Esophagus squamous epithelium (tissue), 5 donors: ENCODE results near the gene EVL. TPM values are rescaled to one million over a fixed set of nuclear protein-coding genes. Genes with fewer than 3 reads are reported as not detected.

Experiments used
- DNase-seq: peaks from one replicate; lab custom pipeline; 2025; lab: John Stamatoyannopoulos, UW
- H3K27ac ChIP-seq, 4 donors: fragments of 200-600 bp; sonication (generic); one replicate each; pipeline ENCODE4 v1.5.1; 2016 to 2019; ENCODE audit warnings: mild to moderate bottlenecking in 1 of 4
- H3K27me3 ChIP-seq, 4 donors: fragments of 200-600 bp; sonication (generic); 1 replicate in 3 of 4; 2 replicates in 1 of 4; pipeline versions ENCODE4 v1.5.1 to v1.6.0; 2017 to 2021; ENCODE audit warnings: antibody characterized with exemption in 1 of 4
- H3K36me3 ChIP-seq, 3 donors: fragments of 200-600 bp; sonication (generic); one replicate each; pipeline ENCODE4 v1.5.1; 2016 to 2019
- H3K4me1 ChIP-seq, 3 donors: fragments of 200-600 bp; sonication (generic); one replicate each; pipeline ENCODE4 v1.5.1; 2017 to 2019
- H3K4me3 ChIP-seq, 4 donors: fragments of 200-600 bp; sonication (generic); 1 replicate in 3 of 4; 2 replicates in 1 of 4; pipeline ENCODE4 v1.5.1; 2016 to 2019; ENCODE audit warnings: mild to moderate bottlenecking in 2 of 4, moderate library complexity in 1 of 4
- H3K9me3 ChIP-seq, 3 donors: fragments of 200-600 bp; sonication (generic); one replicate each; pipeline ENCODE4 v1.5.1; 2016 to 2019
- CTCF ChIP-seq, 6 experiments: fragments of 450-650 bp in 4 of 6; fragments of 200-600 bp in 2 of 6; sonication (generic) in 2 of 6; IDR thresholded peaks; one replicate each; pipeline ENCODE4 v1.5.1; 2016 to 2019; ENCODE audit warnings: antibody characterized with exemption in 6 of 6, mild to moderate bottlenecking in 4 of 6, moderate library complexity in 4 of 6
- POLR2A ChIP-seq, 4 donors: fragments of 450-650 bp; IDR thresholded peaks; one replicate each; pipeline ENCODE4 v1.6.1; 2017; ENCODE audit warnings: antibody characterized with exemption in 4 of 4, mild to moderate bottlenecking in 4 of 4, moderate library complexity in 3 of 4
- WGBS, 2 donors: methylation state at CpG; one replicate each; pipeline ENCODE4 v1.1.5; 2018; 5-methylcytosine and 5-hydroxymethylcytosine counted together
- intact Hi-C: fragments of 100-400 bp; cut with DNase I; formaldehyde crosslinking; loops from one replicate; pipeline ENCODE4 v1.15.0; 2022
- total RNA-seq, 4 donors: library from RNA; depleted of rRNA; stranded (reverse); fragments of >200 nt; gene quantifications; one replicate each; pipeline ENCODE4 v1.1.0, GENCODE V29; 2016
- donor health status: DM: yes; HTN: yes; CAD: no.

The EVL gene
- total RNA-seq, 4 donors from 2014 or later: 20.0 to 61.2 (median 25.8) TPM

DNA sequence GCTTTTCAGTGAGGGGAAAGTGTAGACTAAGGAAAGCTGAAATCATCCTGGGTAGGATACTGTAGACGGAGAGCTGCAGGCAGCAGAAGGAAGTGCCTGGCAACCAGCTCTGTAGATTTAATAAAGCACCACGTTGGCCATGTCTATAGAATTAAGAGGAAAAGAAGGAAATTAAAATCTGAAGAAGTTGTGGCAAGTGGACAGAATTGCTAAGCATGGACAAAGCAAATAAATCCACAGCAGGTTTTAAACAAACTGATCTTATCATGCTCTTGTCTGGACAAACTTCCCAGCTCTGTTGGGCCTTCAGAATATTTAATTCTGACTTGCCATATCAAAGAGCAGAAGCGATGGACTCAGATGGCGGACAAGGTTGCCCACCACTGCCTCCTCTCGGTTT, 27.2 kb upstream of the EVL start:
- no peak overlapping the region for H3K27ac ChIP-seq
- H3K27me3 ChIP-seq: no peaks in the 10 kb centered on the region
- 78 to 82% methylated on average over 5 of the region's 5 CpGs for WGBS, 2 donors
- DNase-seq: no peak
- no peaks in the 10 kb centered on the region for H3K36me3 ChIP-seq
- no peaks in the 10 kb centered on the region for H3K9me3 ChIP-seq
- no peak for TF ChIP-seq CTCF (IDR thresholded peaks at IDR 0.05)
- intact Hi-C loops: no loop called here
- H3K4me3 ChIP-seq: no peak overlapping the region
- H3K4me1 ChIP-seq: peaks cover 0 to 15% (median 0%) of the 10 kb centered on the region in 3 donors

- intact Hi-C loops: no loop called here
- 91 to 92% methylated on average over 2 to 3 of the region's 3 CpGs for WGBS, 2 donors
- no peaks in the 10 kb centered on the region for H3K36me3 ChIP-seq
- peaks cover 0 to 11% (median 0%) of the 10 kb centered on the region in 3 donors for H3K4me1 ChIP-seq
- no peak overlapping the region for H3K4me3 ChIP-seq
- no peak for TF ChIP-seq CTCF (IDR thresholded peaks at IDR 0.05)
- TF ChIP-seq POLR2A (IDR thresholded peaks at IDR 0.05): no peak
- no peak for DNase-seq
- no peak overlapping the region for H3K27ac ChIP-seq
- H3K27me3 ChIP-seq: no peaks in the 10 kb centered on the region
- no peaks in the 10 kb centered on the region for H3K9me3 ChIP-seq
Measured at GRCh38 chr14:100039903-100040302, 25.3 kb upstream of the EVL start.

DNA sequence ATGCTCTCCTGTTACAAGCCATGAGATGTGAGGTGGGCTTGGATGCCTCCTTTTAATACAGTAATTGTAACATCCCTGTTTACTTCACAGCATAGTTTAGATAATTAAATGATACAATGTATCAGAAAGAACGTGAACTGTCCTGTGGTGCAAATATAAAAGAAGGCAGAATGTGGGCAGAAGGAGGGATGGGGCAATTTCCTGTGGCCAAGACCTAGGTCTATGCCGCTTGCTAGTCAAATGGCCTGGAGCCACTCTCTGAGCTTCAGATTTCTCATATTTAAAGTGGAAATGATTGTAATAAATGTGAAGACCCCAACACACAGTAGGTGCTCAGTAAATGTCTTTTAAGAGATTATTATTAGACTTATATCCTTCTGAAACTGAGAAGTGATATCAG, 24.0 kb upstream of the EVL start:
- intact Hi-C loops: no loop called here
- TF ChIP-seq POLR2A (IDR thresholded peaks at IDR 0.05) (no peak), CTCF (IDR thresholded peaks at IDR 0.05) (no peak)
- no peak for DNase-seq
- Histone ChIP-seq H3K4me1 (peaks cover 0 to 11% (median 4%) of the 10 kb centered on the region in 3 donors), H3K9me3 (no peaks in the 10 kb centered on the region), H3K27ac (no peak overlapping the region), H3K27me3 (no peaks in the 10 kb centered on the region), H3K4me3 (no peak overlapping the region), H3K36me3 (no peaks in the 10 kb centered on the region)
- WGBS, 2 donors: 65 to 78% methylated on average over 2 of the region's 2 CpGs

- H3K4me1 ChIP-seq: peaks cover 0 to 4% (median 4%) of the 10 kb centered on the region in 3 donors
- 79 to 95% methylated on average over 6 of the region's 6 CpGs for WGBS, 2 donors
- DNase-seq: no peak
- no peaks in the 10 kb centered on the region for H3K36me3 ChIP-seq
- no peak for TF ChIP-seq CTCF (IDR thresholded peaks at IDR 0.05)
- TF ChIP-seq POLR2A (IDR thresholded peaks at IDR 0.05): no peak
- intact Hi-C loops: no loop called here
- no peak overlapping the region for H3K27ac ChIP-seq
- no peaks in the 10 kb centered on the region for H3K9me3 ChIP-seq
- no peaks in the 10 kb centered on the region for H3K27me3 ChIP-seq
- H3K4me3 ChIP-seq: no peak overlapping the region
Measured at GRCh38 chr14:100042286-100042685, 22.9 kb upstream of the EVL start.

DNA sequence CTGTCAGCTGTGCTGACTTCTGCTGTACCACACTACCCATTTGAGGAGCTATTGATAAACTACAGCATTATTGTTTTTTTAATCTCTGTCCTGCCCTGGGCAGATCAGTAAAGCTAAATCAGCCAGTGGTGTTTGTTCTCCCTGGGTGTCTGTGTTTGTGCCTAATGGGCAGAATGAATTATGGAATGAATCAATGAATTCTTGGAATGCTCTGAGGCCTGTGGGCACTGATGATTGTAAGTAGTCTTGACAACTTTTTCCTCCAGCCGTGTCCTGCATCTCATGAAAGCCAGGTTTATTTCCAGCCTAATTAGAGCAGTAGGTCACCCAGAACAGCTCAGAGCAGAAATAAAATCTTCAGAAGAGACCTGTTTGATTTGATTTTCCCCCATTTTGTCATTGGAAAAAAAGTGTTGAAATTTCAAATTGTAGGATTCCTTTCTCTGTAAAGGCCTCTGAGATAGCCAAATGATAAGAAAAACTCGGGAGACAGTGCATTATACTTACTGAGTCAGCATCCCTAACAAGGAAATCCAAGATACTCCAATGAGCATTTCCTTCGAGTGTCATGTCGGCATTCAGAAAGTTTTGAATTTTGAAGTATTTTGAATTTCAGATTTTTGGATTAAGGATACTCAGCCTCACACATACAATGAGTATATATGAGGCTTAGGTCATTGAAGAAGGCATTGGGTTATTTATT, 19.4 kb upstream of the EVL start:
- Histone ChIP-seq H3K36me3 (no peaks in the 10 kb centered on the region), H3K9me3 (no peaks in the 10 kb centered on the region), H3K27ac (no peak overlapping the region), H3K27me3 (no peaks in the 10 kb centered on the region), H3K4me3 (no peak overlapping the region), H3K4me1 (peaks cover 0 to 12% (median 4%) of the 10 kb centered on the region in 3 donors)
- intact Hi-C loops: no loop called here
- no peak for TF ChIP-seq CTCF (IDR thresholded peaks at IDR 0.05)
- no peak for TF ChIP-seq POLR2A (IDR thresholded peaks at IDR 0.05)
- WGBS, 2 donors: 72 to 81% methylated on average over 4 of the region's 4 CpGs
- DNase-seq: no peak
